Neural progenitor cell (in vitro differentiated cells): ENCODE data around the gene GRAMD1C.

Experiments
- EZH2 ChIP-seq: fragments of 200-600 bp; sonication (generic); IDR thresholded peaks from 2 replicates; pipeline ENCODE4 v1.6.1; 2017; ENCODE audit warnings: antibody characterized with exemption, mild to moderate bottlenecking, moderate library complexity
- TF ChIP-seq, protein P1 (sequence below): fragments of 200-600 bp; sonication (generic); IDR thresholded peaks from 2 replicates; pipeline ENCODE4 v1.5.1; 2017; ENCODE audit warnings: antibody characterized with exemption, mild to moderate bottlenecking

DNA sequence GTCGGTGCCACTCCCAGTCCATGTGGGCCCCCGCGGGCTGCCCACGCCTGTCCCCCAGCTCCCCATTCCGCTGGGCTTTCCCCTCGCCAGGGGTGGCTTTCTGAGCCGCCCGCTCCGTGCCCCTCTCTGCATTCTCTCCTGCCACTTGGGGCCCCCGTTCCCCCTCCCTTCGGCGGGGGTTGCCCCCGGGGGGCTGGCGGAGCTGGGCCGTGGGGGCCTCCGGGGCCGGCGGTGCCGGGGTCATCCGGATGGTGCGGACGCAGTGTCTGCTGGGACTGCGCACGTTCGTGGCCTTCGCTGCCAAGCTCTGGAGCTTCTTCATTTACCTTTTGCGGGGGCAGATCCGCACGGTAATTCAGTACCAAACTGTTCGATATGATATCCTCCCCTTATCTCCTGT, 46.5 kb downstream of the GRAMD1C start:
- TF ChIP-seq EZH2, result no peak
- TF ChIP-seq, protein P1, sequence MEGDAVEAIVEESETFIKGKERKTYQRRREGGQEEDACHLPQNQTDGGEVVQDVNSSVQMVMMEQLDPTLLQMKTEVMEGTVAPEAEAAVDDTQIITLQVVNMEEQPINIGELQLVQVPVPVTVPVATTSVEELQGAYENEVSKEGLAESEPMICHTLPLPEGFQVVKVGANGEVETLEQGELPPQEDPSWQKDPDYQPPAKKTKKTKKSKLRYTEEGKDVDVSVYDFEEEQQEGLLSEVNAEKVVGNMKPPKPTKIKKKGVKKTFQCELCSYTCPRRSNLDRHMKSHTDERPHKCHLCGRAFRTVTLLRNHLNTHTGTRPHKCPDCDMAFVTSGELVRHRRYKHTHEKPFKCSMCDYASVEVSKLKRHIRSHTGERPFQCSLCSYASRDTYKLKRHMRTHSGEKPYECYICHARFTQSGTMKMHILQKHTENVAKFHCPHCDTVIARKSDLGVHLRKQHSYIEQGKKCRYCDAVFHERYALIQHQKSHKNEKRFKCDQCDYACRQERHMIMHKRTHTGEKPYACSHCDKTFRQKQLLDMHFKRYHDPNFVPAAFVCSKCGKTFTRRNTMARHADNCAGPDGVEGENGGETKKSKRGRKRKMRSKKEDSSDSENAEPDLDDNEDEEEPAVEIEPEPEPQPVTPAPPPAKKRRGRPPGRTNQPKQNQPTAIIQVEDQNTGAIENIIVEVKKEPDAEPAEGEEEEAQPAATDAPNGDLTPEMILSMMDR, result no peak
